Thyroid gland (tissue), 4 donors: ENCODE data around the gene ABHD12. TPM values are rescaled to one million over a fixed set of nuclear protein-coding genes. Genes with fewer than 3 reads are reported as not detected.
A peak's percentile ranks its signal among the peaks of the same experiment; 100 is the strongest.

Source experiments
- DNase-seq, 2 donors: peaks; one replicate each; pipeline ENCODE4 v3.0.0-alpha.2; 2019
- H3K27ac ChIP-seq, 3 donors: fragments of 200-600 bp; sonication (generic); 1 replicate in 2 of 3; 2 replicates in 1 of 3; pipeline ENCODE4 v1.5.1; 2016 to 2019; ENCODE audit warnings: mild to moderate bottlenecking in 1 of 3, moderate library complexity in 1 of 3
- H3K27me3 ChIP-seq: fragments of 200-600 bp; sonication (generic); one replicate; pipeline ENCODE4 v1.5.1; 2019
- H3K36me3 ChIP-seq, 2 donors: fragments of 200-600 bp; sonication (generic); one replicate each; pipeline ENCODE4 v1.5.1; 2016 to 2019
- H3K4me1 ChIP-seq, 2 donors: fragments of 200-600 bp; sonication (generic); one replicate each; pipeline ENCODE4 v1.5.1; 2017 to 2019
- H3K4me3 ChIP-seq, 3 donors: fragments of 200-600 bp; sonication (generic); replicated peaks in 1 of 3; 1 replicate in 2 of 3; 2 replicates in 1 of 3; pipeline ENCODE4 v1.5.1; 2016; ENCODE audit warnings: mild to moderate bottlenecking in 1 of 3
- H3K9me3 ChIP-seq: fragments of 200-600 bp; sonication (generic); one replicate; pipeline ENCODE4 v1.5.1; 2017
- POLR2A ChIP-seq, 2 donors: fragments of 450-650 bp; IDR thresholded peaks; one replicate each; pipeline ENCODE4 v1.6.1; 2017; ENCODE audit warnings: antibody characterized with exemption in 2 of 2, mild to moderate bottlenecking in 2 of 2, moderate library complexity in 1 of 2
- WGBS, 2 donors: methylation state at CpG; one replicate each; pipeline ENCODE4 v1.1.5; 2017; 5-methylcytosine and 5-hydroxymethylcytosine counted together
- intact Hi-C: fragments of 100-400 bp; cut with DNase I; formaldehyde crosslinking; loops from one replicate; pipeline ENCODE4 v1.15.1; 2023
- total RNA-seq, 4 donors: library from RNA; depleted of rRNA; stranded (reverse); fragments of >200 nt; gene quantifications; one replicate each; pipeline ENCODE4 v1.2.3, GENCODE V29; 2016
- TF ChIP-seq, protein P1 (sequence below), 6 experiments: fragments of 200-600 bp in 3 of 6; fragments of 450-650 bp in 3 of 6; sonication (generic) in 3 of 6; IDR thresholded peaks; one replicate each; pipeline ENCODE4 v1.5.1; 2016 to 2019; ENCODE audit warnings: antibody characterized with exemption in 6 of 6, mild to moderate bottlenecking in 2 of 6, inconsistent platforms in 1 of 6, moderate library complexity in 1 of 6

Gene ABHD12
- total RNA-seq, 4 donors from 2014 or later = 103 to 212 (median 179) TPM

- peak in 1 of 2 donors; percentile 2 for DNase-seq
- 93 to 95% methylated on average over 17 of the region's 17 CpGs for WGBS, 2 donors
- Histone ChIP-seq H3K4me1 (peaks cover 0 to 13% of the 10 kb centered on the region in 2 donors), H3K27me3 (no peaks in the 10 kb centered on the region), H3K36me3 (peaks cover 62% of the 10 kb centered on the region in 2 donors), H3K9me3 (no peaks in the 10 kb centered on the region), H3K4me3 (no peak overlapping the region), H3K27ac (no peak overlapping the region)
- TF ChIP-seq POLR2A (IDR thresholded peaks at IDR 0.05) = no peak
- TF ChIP-seq, protein P1, sequence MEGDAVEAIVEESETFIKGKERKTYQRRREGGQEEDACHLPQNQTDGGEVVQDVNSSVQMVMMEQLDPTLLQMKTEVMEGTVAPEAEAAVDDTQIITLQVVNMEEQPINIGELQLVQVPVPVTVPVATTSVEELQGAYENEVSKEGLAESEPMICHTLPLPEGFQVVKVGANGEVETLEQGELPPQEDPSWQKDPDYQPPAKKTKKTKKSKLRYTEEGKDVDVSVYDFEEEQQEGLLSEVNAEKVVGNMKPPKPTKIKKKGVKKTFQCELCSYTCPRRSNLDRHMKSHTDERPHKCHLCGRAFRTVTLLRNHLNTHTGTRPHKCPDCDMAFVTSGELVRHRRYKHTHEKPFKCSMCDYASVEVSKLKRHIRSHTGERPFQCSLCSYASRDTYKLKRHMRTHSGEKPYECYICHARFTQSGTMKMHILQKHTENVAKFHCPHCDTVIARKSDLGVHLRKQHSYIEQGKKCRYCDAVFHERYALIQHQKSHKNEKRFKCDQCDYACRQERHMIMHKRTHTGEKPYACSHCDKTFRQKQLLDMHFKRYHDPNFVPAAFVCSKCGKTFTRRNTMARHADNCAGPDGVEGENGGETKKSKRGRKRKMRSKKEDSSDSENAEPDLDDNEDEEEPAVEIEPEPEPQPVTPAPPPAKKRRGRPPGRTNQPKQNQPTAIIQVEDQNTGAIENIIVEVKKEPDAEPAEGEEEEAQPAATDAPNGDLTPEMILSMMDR (IDR thresholded peaks at IDR 0.05) = no peak
- intact Hi-C loops = no loop called here
These were observed 106.5 kb downstream of the ABHD12 start for GRCh38 chr20:25284131-25284601.

- TF ChIP-seq POLR2A (IDR thresholded peaks at IDR 0.05) = no peak
- TF ChIP-seq, protein P1 (IDR thresholded peaks at IDR 0.05) = no peak
- Histone ChIP-seq H3K36me3 (peaks cover 59 to 61% of the 10 kb centered on the region in 2 donors), H3K4me1 (peaks cover 0 to 13% of the 10 kb centered on the region in 2 donors), H3K27ac (no peak overlapping the region), H3K9me3 (no peaks in the 10 kb centered on the region), H3K27me3 (no peaks in the 10 kb centered on the region), H3K4me3 (no peak overlapping the region)
- intact Hi-C loops = no loop called here
- 89 to 95% methylated on average over 14 to 18 of the region's 24 CpGs for WGBS, 2 donors
- DNase-seq = peak; percentile 1
These were observed 107.2 kb downstream of the ABHD12 start for GRCh38 chr20:25283221-25283951.

DNA sequence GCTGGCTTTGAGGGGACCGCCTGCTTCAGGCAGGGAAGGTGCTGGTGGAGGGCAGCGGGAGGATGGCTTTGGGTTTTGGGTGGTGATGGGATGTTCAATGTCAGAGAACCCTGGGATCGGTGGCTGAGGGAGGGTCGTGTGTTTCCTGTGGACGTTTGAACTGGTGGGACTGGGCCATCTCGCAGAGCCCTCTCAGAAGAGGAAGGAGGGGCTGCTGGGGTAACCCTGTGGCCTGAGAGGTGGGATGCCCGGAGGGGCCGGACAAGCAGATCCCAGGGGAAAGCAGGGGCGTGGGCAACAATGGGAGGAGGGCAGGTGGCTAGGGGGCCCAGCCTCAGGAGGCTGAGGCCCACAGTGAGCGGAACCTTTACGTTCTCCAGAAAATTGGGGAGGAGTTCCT, 107.8 kb downstream of the ABHD12 start:
- intact Hi-C loops = no loop called here
- TF ChIP-seq POLR2A (IDR thresholded peaks at IDR 0.05) = no peak
- TF ChIP-seq, protein P1 (IDR thresholded peaks at IDR 0.05) = no peak
- Histone ChIP-seq H3K27ac (no peak overlapping the region), H3K4me1 (peaks cover 0 to 13% of the 10 kb centered on the region in 2 donors), H3K9me3 (no peaks in the 10 kb centered on the region), H3K36me3 (peaks cover 59 to 62% of the 10 kb centered on the region in 2 donors), H3K4me3 (no peak overlapping the region), H3K27me3 (no peaks in the 10 kb centered on the region)
- WGBS, 2 donors = 92 to 93% methylated on average over 11 of the region's 11 CpGs
- DNase-seq = peak in 1 of 2 donors; percentile 1

GRCh38 chr20:25282034-25282781, 108.4 kb downstream of the ABHD12 start:
- H3K27ac ChIP-seq = no peak overlapping the region
- H3K27me3 ChIP-seq = no peaks in the 10 kb centered on the region
- H3K4me3 ChIP-seq = no peak overlapping the region
- TF ChIP-seq, protein P1 (IDR thresholded peaks at IDR 0.05) = no peak
- TF ChIP-seq POLR2A (IDR thresholded peaks at IDR 0.05) = no peak
- no peaks in the 10 kb centered on the region for H3K9me3 ChIP-seq
- H3K4me1 ChIP-seq = peaks cover 0 to 13% of the 10 kb centered on the region in 2 donors
- peaks cover 60 to 66% of the 10 kb centered on the region in 2 donors for H3K36me3 ChIP-seq
- intact Hi-C loops = no loop called here
- WGBS, 2 donors = 93 to 95% methylated on average over 8 to 10 of the region's 22 CpGs
- peak; percentile 0 to 2 for DNase-seq
